Peyer's patch (tissue), 4 donors: ENCODE measurements around the gene SYS1.

Experiments
- CTCF ChIP-seq, 6 experiments: fragments of 450-650 bp in 4 of 6; fragments of 200-600 bp in 2 of 6; sonication (generic) in 1 of 6; IDR thresholded peaks; one replicate each; pipeline ENCODE4 v1.5.1; 2017 to 2019; ENCODE audit warnings: antibody characterized with exemption in 6 of 6, mild to moderate bottlenecking in 3 of 6, moderate library complexity in 1 of 6
- POLR2A ChIP-seq, 2 donors: fragments of 450-650 bp; IDR thresholded peaks; one replicate each; pipeline ENCODE4 v1.5.1; 2017; ENCODE audit warnings: antibody characterized with exemption in 2 of 2, mild to moderate bottlenecking in 2 of 2, moderate library complexity in 2 of 2

GRCh38 chr20:45336530-45337366 is 26.2 kb upstream of the SYS1 start:
- TF ChIP-seq CTCF (IDR thresholded peaks at IDR 0.05) (no peak), POLR2A (IDR thresholded peaks at IDR 0.05) (peak in 1 of 2 donors; percentile 50)
